Central memory CD4-positive, alpha-beta T cell (primary cell): ENCODE results near the gene TMEM167A.

ENCODE experiments used
- DNase-seq: peaks from one replicate; pipeline ENCODE4 v3.0.0; 2022
- total RNA-seq, 3 experiments: gene quantifications; one replicate each; lab custom pipeline; 2026; lab: John Stamatoyannopoulos, UW

TMEM167A gene
- 73.5 to 161 (median 90.4) reads per million in 3 experiments for total RNA-seq

- peak; percentile 94 for DNase-seq
These were observed at the start of gene TMEM167A, which contains the start of gene XRCC4 for GRCh38 chr5:83076742-83077661. Gene TMEM167A (minus strand): TSS chr5:83077394. CDS start chr5:83077323, 71 bp downstream. Gene XRCC4 (plus strand): TSS chr5:83077547. CDS start chr5:83104920, 27,373 bp downstream.

DNA sequence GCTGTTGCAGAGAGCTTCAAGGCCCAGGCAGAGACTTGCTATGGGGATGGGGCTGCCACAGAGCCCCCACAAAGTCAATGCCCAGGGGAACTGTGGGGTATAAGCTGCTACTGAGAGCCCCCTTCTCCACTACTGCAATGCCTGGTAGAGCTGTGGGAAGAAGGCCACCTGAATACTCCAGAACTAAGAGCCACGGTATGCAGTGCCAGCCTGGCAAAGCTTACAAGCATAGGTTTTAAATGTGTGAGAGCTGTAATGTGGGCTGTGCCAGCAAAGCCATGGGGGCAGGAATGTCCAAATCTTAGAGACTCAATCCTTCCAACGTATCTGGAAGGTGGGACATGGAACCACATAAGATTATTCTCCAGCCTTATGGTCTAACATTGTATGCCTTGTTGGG is 49.3 kb upstream of the TMEM167A start:
- DNase-seq, result no peak

DNA sequence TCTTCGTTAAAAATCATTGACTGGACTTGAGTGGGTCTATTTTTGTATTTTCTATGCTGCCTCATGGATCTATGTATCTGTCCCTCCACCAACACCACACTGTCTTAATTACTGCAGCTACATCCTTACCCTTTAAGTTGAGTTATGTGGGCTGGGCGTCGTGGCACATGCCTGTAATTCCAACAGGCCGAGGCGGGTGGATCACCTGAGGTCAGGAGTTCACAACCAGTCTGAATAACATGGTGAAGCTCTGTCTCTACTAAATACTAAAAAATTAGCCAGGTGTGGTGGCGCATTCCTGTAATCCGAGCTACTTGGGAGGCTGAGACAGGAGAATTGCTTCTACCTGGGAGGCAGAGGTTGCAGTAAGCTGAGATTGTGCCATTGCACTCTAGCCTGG is 48.4 kb upstream of the TMEM167A start:
- no peak for DNase-seq

DNA sequence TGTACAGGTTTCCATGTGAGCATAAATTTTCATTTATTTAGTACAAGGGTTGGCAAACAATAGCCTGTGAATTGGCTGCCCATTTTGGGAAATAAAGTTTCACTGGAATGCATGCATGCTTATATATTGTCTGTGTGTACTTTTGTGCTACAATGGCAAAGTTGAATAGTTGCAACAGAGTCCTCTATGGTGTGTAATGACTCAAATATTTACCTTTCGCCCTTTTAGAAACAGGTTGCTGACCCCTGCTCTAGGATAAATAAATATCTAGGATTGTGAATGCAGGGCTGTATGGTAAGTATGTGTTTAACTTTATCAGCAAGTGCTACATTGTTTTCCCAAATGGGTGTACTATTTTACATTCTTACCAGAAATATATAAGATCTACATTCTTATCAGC is 47.4 kb upstream of the TMEM167A start:
- no peak for DNase-seq

DNA sequence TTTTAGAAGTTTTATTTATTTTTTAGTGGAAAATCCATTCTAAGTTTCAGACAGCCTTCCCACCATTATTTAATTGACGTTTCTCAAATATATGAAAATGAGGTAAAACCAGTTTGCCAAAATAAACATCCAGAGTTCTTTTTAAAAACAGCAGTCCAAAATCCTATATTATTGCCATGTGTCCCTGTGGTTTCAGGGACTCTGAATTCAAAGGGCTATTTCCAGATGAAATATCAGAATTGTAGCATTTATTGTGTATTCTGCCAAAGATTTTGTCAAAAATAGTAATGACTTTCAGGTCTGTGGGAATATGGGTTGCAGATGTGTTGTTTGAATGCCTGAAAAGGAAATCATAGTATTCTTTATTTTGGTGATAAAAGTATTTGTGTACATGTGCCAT is 41.8 kb upstream of the TMEM167A start:
- no peak for DNase-seq

GRCh38 chr5:83118471-83118870 is 41.3 kb upstream of the TMEM167A start:
- no peak for DNase-seq

DNA sequence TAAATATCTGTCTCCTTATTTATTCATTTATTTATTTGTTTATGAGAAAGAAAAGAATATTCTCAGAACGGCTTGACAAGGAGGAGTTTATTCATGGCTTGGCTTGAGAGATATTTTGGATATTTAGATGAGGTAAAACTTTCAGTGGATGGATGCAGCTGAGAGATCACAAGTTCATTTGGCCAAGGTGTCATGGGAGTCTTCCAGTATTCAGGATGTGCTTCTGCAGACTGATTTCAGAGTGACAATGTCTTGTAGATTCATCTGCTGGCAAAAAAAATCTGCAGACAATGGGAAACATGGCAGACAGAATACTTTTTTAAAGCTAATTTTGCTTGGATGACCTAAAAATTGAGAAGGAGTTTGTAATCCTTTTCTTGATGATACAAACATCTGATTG is 38.6 kb upstream of the TMEM167A start:
- no peak for DNase-seq

- no peak for DNase-seq
These were observed 32.2 kb upstream of the TMEM167A start for GRCh38 chr5:83109380-83109779.

DNA sequence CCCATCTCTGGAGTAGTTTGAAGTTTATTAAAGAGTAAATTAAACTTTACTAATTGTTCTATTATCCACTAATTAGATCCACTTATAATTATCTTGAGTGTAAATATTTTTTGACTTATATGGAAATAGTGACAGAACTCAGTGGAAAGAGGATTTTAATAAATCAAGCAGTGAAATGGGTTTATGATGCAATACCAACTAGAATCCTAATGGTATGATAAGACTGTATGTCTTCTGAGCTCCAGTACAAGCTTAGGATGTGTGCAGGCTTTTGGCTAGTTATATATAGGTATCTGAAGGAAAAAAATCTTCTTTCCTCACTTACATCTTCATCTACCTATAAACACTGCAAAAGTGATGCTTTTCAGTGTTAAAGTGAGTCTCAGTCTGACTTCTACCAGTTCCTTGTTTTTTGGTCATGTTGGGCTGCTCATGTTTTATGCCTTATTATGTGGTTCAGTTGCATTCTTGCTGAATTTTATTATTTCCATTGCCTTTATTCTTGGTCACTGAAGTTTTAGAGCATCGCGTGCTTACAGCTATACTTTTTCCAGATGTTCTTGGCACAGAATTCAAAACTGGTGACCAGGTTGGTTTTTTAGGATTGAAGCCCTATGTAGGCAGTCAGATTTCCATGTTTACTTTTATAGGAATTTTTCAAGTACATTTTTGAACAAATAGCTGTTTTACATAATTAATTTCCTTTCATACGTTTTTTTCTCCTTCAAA is 30.7 kb upstream of the TMEM167A start:
- no peak for DNase-seq

DNA sequence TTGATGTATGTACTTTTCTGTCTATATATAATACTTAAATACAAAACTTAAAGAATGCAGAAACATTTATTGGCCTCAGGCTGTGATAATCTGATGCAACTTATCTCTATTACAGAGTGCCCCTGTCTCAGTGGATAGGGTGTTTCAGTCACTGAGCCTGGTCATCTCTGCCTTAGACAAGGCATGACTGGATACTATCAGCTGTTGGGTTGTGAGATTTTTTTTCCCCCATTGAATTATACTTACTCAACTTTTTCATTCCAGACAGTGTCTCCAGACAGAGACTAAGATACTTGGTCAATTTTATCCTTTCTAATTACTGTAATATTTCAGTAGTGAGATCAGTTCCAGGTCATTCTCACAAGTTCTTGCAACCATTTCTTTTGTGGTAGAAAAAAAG is 26.8 kb upstream of the TMEM167A start:
- no peak for DNase-seq

DNA sequence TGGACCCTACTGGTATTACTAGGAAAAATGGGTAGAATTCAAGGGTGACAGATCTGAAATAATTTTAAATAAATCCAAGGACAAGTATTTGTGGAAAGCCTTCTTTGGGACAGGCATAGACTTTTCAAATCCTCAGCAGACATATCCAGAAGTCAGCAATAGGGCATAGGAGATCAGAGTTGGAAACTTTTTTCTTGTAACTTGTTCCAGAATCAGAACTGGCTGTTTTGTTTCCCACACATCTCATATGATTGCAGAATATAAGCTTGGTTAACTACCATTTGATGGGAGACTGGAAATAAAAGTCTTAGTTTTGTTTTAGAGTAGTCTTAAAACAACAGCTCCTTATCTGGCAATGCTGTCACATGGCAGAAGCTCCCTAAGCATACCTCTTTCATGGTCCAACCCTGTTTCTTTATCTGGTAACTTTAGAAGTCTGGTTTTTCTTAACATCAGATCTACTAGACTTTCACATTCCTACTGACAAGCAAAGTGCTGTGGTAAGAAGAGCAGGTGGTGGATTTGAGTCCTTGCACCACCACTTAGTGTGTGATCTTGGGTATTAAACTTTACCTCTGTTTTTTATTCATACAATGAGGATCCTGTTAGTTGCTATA is 25.3 kb upstream of the TMEM167A start:
- DNase-seq, result no peak

DNA sequence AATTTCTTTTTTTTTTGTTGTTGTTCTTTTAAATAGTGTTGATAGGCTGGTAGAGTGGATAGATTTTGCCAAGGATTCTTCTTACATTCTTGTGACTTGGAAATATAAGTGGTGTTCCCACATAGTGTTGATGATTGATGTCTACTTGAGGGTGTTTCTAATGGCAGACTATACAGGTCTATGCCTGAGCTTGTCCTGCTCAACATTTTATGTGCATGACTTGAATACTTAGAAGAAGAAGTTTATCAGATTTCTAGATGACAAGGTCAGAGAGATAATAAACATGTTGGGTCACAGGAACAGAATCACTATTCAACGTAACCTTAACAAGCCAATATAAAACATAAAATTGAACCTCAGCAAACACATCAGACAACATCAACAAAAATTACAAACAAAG is 24.3 kb upstream of the TMEM167A start:
- DNase-seq, result no peak

DNA sequence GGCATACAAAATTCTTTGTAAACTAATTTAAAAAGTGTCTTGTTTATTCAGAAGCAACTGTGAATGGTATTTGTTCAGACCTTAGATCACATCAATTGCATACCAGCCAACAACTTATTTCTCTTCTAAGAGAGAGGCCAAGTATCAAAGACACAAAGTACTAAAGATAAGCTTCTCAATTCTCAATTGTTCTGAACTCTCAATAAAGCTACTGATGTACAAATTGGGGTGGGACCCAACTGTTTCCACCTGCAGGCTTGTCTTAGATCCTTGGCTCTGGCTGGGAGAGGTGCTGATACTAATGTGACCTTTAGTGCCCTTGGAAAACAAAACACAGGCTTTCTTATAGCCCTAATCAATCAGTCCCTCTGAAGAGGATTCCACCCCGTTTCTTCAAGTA is 22.3 kb upstream of the TMEM167A start:
- DNase-seq, result no peak

DNA sequence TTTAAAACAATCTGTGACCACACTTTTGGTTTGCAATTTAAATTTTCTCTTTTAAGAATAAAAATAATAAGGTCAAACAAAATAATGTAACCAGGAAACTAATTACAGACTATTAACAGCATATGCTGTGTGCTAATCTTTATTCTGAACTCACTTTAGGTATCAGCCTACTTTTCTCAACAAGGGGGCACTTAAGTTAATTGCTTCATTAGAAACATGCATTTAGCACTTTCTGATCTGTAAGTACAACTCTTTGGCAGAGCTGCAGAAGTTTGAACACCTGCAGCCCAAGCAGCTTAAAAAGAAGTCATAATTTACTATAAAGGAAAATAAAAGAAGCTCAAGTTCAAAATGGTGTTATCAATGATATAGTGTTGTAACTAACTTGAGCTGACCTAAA is 21.8 kb upstream of the TMEM167A start:
- DNase-seq, result no peak

DNA sequence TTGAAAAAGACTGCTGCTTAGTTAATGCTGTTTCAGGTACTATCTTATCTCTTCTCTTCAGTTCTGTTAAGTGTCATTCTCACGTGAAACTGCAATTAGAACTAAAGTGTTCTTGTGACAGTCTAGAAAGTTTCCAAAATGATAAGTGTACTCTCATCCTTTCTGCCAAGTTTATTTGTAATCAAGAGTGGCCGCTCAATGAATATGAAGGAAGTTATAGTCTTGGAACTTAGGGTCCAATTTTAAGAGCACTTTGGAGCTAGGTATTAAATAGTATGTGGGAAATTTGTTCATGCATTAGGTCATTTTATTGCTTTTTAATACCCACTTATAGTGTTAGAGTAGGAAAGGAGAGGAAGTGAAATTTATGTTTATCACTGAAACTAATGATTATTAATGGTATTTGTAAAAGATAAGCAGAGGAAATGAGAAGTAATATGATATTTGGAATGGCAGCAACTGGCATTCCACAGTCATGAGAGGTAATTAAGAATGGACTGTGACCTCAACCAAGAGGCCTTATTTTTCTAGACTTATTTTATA is 20.6 kb upstream of the TMEM167A start:
- DNase-seq, result no peak

GRCh38 chr5:83096660-83097339 is 19.6 kb upstream of the TMEM167A start:
- DNase-seq, result no peak

DNA sequence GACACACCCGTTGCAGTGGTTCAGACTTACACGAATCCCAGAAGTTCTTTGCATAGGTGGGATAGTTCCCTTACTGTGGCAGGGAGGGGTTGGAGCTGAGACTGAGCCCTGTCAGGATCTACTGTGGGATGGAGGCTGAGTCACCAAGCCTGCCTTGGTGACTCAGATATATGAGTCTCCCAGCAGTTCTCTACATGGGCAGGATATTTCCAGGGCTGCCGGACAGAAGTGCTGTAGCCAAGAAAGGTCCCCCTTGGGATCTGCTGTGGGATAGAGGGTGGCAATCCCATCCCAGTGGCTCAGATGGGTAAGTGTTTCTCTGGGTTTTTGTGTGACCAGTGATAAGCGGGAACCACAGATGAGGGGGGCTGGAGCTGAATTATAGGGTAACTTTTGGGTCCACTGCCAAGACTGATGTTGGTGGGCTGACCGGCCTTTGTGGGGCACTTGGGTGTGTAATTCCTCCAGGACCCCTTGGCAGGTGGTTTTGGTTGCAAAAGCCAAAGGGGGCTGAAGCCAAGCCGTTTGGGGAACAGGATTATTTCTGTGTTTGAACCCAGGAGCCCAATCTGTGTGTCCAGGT is 18.9 kb upstream of the TMEM167A start:
- no peak for DNase-seq

DNA sequence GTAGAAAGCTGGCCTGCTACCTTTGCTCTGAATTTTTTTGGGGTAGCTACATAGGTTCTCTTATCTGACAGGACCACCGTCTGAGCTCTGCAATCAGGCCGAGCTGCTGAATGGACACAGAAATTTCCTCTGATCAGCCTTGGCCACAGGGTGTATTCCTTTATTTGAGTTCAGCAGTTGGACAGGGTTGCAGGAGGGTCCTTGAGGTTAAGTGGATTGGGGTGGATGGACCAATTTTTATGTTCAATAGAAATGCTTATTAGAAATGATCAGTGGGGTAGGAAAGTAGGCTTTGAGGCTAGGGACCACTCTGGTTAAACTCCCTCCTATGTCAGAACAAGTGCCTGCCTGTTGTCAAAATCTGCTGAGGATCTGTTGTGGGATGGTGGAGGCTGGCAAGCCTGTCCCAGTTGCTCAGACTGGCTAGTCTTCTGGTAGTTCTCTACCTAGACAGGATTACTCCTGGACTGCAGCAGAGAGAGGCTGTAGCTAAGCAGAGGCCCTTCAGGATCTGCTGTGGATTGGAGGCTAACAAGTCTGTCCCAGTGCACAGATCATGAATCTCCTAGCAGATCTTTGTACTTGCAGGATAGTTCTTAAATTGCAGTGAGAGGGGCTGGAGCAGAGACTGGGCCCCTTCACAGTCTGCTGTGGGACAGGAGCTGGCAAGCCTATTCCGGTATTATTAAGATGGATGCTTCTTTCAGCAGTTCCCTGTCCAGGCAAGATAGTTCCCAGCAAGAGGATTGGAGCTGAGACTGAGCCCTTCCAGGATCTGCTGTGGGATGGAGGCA is 18.2 kb upstream of the TMEM167A start:
- DNase-seq, result no peak

GRCh38 chr5:83093692-83094091 is 16.5 kb upstream of the TMEM167A start:
- DNase-seq, result no peak

DNA sequence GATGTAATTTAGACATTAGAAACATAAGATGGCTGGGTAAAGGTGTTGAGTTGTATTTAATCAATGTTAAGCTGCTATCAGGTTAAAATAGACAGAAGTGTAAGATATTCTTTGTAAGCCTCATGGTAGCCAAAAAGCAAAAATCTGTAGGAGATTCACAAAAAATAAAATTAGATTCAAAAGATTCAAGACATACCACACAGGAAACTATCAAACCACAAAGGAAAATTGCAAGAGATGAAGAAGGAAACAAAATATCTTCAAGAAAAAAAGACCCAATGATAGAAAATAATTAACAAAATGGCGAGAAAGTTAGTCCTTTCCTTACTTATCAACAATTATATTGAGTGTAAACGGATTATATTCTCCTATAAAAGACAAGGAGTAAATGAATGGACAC is 15.4 kb upstream of the TMEM167A start:
- DNase-seq, result peak; percentile 9

GRCh38 chr5:83090169-83090568 is 13.0 kb upstream of the TMEM167A start:
- no peak for DNase-seq
